Natural killer cell treated with Interleukin-12 subunit alpha and Interleukin-12 subunit beta and Interleukin-15 and Interleukin-18, amount 100 ng/mL, for 72 hours (primary cell): Measurements from ENCODE around the gene SPATA13. TPM values are rescaled to one million over a fixed set of nuclear protein-coding genes. Genes with fewer than 3 reads are reported as not detected.
"Not testable (repeated sequence)": the region's sequence is repeated elsewhere in the genome, so short reads cannot be mapped to it uniquely, and the experiment has no call there.

Source experiments
- ATAC-seq, 2 donors: fragments of 150-1000 bp; cut with Tn5 transposase in 1 of 2; sonication (Bioruptor Pico), chemical (Tn5 transposase) in 1 of 2; 2 replicates each; pipeline ENCODE4 v1.10.0; 2021
- DNase-seq: peaks from one replicate; pipeline ENCODE4 v3.0.0; 2022; ENCODE audit warnings: low spot score
- H3K27ac Mint-ChIP-seq, 2 donors: 1 replicate in 1 of 2; 2 replicates in 1 of 2; pipeline ENCODE4 v1.8.0; 2022; ENCODE audit warnings: mixed read lengths in 2 of 2, mild to moderate bottlenecking in 1 of 2, moderate library complexity in 1 of 2
- H3K27me3 Mint-ChIP-seq, 2 donors: 1 replicate in 1 of 2; 2 replicates in 1 of 2; pipeline ENCODE4 v1.8.0; 2022; ENCODE audit warnings: mixed read lengths in 2 of 2
- H3K36me3 Mint-ChIP-seq: one replicate; pipeline ENCODE4 v1.8.0; 2022; ENCODE audit warnings: mixed read lengths
- H3K4me1 Mint-ChIP-seq, 2 donors: 1 replicate in 1 of 2; 2 replicates in 1 of 2; pipeline ENCODE4 v1.8.0; 2022; ENCODE audit warnings: low read depth in 2 of 2, mixed read lengths in 2 of 2, mild to moderate bottlenecking in 1 of 2
- H3K4me3 Mint-ChIP-seq: one replicate; pipeline ENCODE4 v1.8.0; 2022; ENCODE audit warnings: mixed read lengths
- H3K9me3 Mint-ChIP-seq: 2 replicates; pipeline ENCODE4 v1.8.0; 2022; ENCODE audit warnings: mixed read lengths
- total RNA-seq, 2 donors: library from RNA; stranded (reverse); gene quantifications; one replicate each; pipeline ENCODE4 v1.2.3, GENCODE V29; 2022

Gene SPATA13
- total RNA-seq, 2 donors from 2014 or later: 81.6 to 107 TPM

DNA sequence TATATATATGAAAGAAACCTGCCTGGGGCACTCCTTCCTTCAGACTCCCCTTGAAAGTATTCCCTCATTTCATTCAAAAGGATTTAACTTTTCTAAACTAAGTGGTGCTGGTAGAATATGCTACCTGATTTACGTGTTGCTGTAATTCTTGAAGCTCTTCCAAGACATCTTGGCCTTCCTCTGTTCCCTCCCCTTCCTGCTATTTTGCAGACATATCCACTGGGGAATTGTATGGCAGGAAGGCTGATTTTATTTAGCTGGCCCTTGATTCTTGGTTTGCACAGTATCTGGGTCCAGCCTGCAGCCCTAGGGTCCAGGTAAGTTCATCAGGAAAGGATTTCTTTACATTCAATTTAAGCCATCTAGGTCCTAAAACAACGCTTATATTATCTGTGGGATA lies 148.8 kb downstream of the SPATA13 start, which contains the start of gene C1QTNF9:
Gene C1QTNF9 (plus strand): TSS at position 281 of the 400 bp plus-strand sequence. CDS start 6,424 bp downstream, outside the sequence.
- peaks cover 13% of the 10 kb centered on the region for H3K36me3 Mint-ChIP-seq
- DNase-seq, H3K4me1 Mint-ChIP-seq, H3K27me3 Mint-ChIP-seq, H3K27ac Mint-ChIP-seq, H3K4me3 Mint-ChIP-seq, ATAC-seq, H3K9me3 Mint-ChIP-seq: not testable (repeated sequence)

DNA sequence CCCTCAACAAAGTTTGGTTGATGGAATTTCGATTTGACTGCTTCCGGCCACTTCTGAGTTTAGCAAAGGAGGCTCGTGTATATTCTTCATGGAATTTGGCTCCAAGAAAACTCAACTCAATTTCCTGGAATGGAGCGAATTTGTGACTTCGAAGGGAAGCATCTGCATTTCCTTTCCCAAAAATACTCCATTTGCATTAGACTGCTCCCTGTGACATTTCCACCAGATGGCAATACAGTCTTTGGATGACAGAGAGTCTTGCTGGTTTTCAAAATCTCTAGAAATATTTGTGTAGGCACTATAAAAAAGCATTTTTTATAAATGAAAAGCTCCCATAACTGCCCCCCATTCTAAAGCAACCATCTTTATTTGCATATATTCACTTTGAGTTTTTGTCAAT lies 152.9 kb downstream of the SPATA13 start:
- H3K27ac Mint-ChIP-seq: no peak overlapping the region
- DNase-seq (no peak), ATAC-seq (no peak)
- H3K9me3 Mint-ChIP-seq: no peaks in the 10 kb centered on the region
- no peaks in the 10 kb centered on the region for H3K4me1 Mint-ChIP-seq
- H3K36me3 Mint-ChIP-seq: no peaks in the 10 kb centered on the region
- H3K27me3 Mint-ChIP-seq: peaks cover 0 to 3% of the 10 kb centered on the region in 2 donors
- no peak overlapping the region for H3K4me3 Mint-ChIP-seq

DNA sequence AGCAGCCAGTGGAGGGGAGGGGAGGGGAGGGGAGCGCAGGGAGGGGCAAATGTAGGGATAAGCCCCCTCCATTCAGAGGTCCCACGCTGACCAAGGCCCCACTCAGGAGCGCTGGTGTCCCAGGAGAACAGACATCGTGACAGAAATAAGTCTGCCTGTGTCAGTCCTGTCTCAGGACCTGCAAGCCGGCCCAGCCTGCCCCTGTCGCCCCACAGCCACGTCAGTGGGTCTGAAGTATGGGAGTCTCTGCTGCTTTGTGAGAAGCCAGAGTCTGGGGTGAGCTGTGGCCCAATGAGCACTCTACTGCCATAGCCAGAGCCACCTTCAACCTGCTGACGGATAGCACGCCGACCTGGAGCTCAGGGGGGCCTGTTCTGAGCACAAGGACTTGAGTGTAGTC lies 157.3 kb downstream of the SPATA13 start:
- peak; percentile 12 to 15 for ATAC-seq
- H3K4me1 Mint-ChIP-seq, H3K9me3 Mint-ChIP-seq, H3K27me3 Mint-ChIP-seq, DNase-seq, H3K36me3 Mint-ChIP-seq, H3K4me3 Mint-ChIP-seq, H3K27ac Mint-ChIP-seq: not testable (repeated sequence)

DNA sequence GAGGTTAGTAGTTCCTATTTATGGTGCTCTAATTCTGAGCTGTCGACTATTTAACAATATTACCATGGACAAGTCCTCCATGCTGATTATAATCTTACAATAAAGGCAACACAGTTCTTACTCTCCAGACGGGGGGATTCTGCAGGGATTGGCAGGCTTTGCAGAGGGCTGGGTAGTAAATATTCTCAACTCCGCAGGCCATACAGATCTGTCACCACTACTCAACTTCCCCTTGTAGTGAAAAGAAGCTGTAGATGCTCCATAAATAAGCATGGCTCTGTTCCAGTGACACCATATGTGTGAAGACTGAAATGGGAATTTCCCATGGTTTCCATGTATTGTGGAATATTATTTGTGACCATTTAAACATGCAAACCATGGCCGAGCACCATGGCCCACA lies 158.4 kb downstream of the SPATA13 start:
- H3K4me1 Mint-ChIP-seq, H3K27me3 Mint-ChIP-seq, ATAC-seq, H3K9me3 Mint-ChIP-seq, H3K27ac Mint-ChIP-seq, DNase-seq, H3K36me3 Mint-ChIP-seq, H3K4me3 Mint-ChIP-seq: not testable (repeated sequence)

DNA sequence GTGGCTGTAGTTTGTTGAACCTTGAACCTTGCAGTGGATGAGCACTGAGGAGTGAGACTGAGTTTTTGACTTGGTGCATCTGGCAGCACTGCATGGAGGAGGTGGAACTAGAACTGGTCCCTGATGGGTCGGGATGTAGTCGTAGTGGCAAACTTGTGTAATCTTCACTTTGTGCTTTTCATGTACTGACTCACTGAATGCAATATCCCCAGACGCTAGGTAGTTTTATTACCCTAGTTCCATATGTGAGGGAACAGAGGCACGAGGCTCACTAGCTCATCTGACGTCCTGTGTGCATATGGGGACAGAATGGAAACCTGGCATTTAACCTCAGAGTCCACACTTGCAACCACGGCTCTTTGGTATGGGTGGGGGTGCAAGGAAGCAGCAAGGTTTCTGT lies 159.1 kb downstream of the SPATA13 start:
- not testable (repeated sequence) for DNase-seq, H3K36me3 Mint-ChIP-seq, H3K27ac Mint-ChIP-seq, H3K27me3 Mint-ChIP-seq, H3K4me3 Mint-ChIP-seq, H3K4me1 Mint-ChIP-seq, H3K9me3 Mint-ChIP-seq
- peak in 1 of 2 donors; percentile 8 for ATAC-seq

DNA sequence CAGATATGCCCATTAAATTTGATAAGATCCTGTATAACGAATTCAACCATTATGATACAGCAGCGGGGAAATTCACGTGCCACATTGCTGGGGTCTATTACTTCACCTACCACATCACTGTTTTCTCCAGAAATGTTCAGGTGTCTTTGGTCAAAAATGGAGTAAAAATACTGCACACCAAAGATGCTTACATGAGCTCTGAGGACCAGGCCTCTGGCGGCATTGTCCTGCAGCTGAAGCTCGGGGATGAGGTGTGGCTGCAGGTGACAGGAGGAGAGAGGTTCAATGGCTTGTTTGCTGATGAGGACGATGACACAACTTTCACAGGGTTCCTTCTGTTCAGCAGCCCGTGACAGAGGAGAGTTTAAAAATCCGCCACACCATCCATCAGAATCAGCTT lies 160.9 kb downstream of the SPATA13 start:
- H3K36me3 Mint-ChIP-seq, ATAC-seq, H3K4me3 Mint-ChIP-seq, H3K4me1 Mint-ChIP-seq, H3K27ac Mint-ChIP-seq, DNase-seq, H3K9me3 Mint-ChIP-seq: not testable (repeated sequence)
- H3K27me3 Mint-ChIP-seq: peaks cover 14 to 19% of the 10 kb centered on the region in 2 donors

DNA sequence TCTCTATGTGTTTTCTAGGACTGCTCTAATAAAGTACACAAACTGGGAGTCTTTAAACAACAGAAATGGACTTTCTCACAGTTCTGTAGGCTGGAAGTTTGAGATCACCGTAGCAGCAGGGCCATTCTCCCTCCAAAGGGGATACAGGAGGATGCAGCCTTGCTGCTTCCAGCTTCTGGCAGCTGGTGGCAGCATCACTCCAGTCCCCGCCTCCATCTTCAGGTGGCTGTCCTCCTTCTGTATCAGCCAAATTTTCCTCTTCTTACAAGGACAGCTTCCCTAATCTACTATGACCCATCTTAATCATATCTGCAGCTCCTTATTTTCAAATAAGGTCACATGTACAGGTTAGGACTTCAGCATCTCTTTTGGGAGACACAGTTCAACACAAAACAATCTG lies 161.9 kb downstream of the SPATA13 start:
- not testable (repeated sequence) for H3K4me3 Mint-ChIP-seq, H3K4me1 Mint-ChIP-seq, ATAC-seq, H3K27ac Mint-ChIP-seq, DNase-seq, H3K9me3 Mint-ChIP-seq, H3K36me3 Mint-ChIP-seq
- H3K27me3 Mint-ChIP-seq: peaks cover 19 to 21% of the 10 kb centered on the region in 2 donors

DNA sequence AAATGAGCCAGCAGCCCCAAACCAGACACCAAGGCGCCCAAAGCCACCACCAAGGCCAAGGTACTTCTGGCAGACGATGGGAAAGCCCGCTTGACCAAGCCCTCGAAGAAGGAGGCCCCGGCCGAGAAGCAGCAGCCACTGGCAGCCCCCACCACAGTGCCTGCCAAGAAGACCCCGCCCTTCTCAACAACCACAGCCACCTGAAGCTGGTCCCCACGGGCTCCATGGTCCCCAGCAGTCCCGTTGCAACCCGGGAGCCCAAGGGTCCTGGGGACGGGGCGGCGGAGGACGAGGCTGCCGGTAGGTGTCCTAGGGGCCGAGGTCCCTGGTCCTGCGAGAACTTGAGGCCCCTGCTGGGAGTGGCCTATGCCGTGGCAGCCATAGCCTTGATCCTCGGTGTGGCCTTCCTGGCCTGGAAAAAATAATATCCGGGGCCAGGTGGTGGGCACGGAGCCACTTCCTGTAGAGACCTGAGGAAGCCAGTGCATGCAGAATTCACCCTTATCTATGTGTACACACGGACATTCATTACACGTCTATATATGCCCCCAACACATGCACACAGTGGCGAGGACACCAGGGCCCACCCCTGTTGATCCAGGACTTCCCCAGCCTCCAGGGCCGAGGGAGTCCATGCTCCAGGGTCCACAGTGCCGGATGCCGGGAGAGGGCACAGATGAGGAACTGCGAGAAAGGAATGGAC lies 162.7 kb downstream of the SPATA13 start:
- Mint-ChIP-seq H3K9me3 (no peaks in the 10 kb centered on the region), H3K4me3 (no peak overlapping the region), H3K4me1 (peaks cover 0 to 5% of the 10 kb centered on the region in 2 donors), H3K27me3 (peaks cover 20 to 21% of the 10 kb centered on the region in 2 donors), H3K27ac (no peak overlapping the region), H3K36me3 (no peaks in the 10 kb centered on the region)
- DNase-seq (no peak), ATAC-seq (no peak)

DNA sequence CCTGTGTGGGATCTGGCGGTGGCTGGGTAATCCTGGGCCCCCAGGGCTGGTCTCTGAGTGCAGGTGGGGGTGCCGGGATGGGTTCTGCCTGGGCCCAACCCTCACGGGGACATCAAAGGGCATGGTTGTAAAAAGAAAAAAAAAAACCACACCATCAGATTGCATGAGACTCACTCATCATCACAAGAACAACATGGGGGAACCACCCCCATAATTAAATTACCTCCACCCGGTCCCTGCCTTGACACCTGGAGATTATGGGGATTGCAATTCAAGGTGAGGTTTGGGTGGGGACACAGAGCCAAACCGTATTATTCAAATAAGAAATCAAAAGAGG lies 163.2 kb downstream of the SPATA13 start:
- Mint-ChIP-seq H3K9me3 (no peaks in the 10 kb centered on the region), H3K4me1 (peaks cover 0 to 5% of the 10 kb centered on the region in 2 donors), H3K4me3 (no peak overlapping the region), H3K27me3 (peaks cover 25% of the 10 kb centered on the region in 2 donors), H3K36me3 (no peaks in the 10 kb centered on the region), H3K27ac (no peak overlapping the region)
- DNase-seq: no peak
- ATAC-seq: no peak

DNA sequence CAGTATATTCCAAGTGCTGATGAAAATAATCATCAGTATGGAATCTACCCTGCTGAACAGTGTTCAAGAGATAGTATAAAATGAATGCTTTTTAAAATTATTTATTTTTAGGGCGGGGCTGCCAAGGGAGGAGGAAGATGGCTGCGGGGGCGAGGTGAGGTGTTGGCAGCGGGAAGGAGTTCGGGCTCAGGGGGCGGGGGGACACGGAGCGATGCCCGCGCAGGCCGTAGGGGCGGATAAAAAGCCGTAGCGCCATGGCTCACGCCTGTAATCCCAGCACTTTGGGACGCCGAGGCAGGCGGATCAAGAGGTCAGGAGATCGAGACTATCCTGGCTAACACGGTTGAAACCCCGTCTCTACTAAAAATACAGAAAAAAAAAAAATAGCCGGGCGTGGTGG lies 167.1 kb downstream of the SPATA13 start:
- peaks cover 34 to 36% of the 10 kb centered on the region in 2 donors for H3K27me3 Mint-ChIP-seq
- not testable (repeated sequence) for H3K36me3 Mint-ChIP-seq, H3K4me1 Mint-ChIP-seq, ATAC-seq, H3K9me3 Mint-ChIP-seq, H3K4me3 Mint-ChIP-seq, DNase-seq, H3K27ac Mint-ChIP-seq

DNA sequence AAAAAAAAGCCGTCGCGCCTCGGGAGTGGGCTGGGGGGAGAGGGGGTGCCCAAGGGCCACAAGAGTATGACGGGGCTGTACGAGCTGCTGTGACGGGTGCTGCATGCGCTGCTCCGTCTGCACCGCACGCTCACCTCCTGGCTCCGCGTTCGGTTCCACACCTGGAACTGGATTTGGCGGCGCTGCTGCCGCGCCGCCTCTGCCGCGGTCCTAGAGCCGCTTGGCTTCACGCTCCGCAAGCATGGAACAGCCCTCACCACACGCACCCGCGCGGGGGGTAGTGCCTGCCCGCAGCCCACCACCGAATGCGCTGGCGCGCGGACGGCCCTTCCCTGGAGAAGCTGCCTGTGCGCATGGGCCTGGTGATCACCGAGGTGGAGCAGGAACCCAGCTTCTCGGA lies 167.6 kb downstream of the SPATA13 start:
- no peak for DNase-seq
- ATAC-seq: peak; percentile 31 to 43
- peaks cover 38 to 41% of the 10 kb centered on the region in 2 donors for H3K27me3 Mint-ChIP-seq
- H3K4me1 Mint-ChIP-seq: peaks cover 0 to 3% of the 10 kb centered on the region in 2 donors
- no peak overlapping the region for H3K27ac Mint-ChIP-seq
- no peaks in the 10 kb centered on the region for H3K36me3 Mint-ChIP-seq
- H3K4me3 Mint-ChIP-seq: no peak overlapping the region
- H3K9me3 Mint-ChIP-seq: no peaks in the 10 kb centered on the region

DNA sequence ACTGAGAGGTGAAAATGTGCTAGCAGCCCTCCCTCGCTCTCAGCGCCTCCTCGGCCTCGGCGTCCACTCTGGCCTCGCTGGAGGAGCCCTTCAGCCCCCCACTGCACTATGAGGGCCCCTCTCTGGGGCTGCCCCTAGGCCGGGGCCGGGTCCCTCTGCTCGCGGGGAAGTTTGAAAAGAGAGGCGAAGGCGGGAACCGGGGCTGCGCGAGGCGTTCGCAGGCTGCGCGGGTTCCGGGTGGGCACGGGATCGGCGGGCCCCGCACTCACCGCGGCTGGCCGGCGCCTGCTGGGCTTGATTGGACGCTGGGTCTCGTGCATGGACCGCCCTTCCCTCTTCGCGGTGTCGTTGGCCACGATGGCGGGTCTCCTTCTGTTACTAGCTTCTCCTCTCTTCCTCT lies 178.2 kb downstream of the SPATA13 start:
- no peaks in the 10 kb centered on the region for H3K9me3 Mint-ChIP-seq
- no peak for DNase-seq
- peaks cover 8 to 10% of the 10 kb centered on the region in 2 donors for H3K27me3 Mint-ChIP-seq

DNA sequence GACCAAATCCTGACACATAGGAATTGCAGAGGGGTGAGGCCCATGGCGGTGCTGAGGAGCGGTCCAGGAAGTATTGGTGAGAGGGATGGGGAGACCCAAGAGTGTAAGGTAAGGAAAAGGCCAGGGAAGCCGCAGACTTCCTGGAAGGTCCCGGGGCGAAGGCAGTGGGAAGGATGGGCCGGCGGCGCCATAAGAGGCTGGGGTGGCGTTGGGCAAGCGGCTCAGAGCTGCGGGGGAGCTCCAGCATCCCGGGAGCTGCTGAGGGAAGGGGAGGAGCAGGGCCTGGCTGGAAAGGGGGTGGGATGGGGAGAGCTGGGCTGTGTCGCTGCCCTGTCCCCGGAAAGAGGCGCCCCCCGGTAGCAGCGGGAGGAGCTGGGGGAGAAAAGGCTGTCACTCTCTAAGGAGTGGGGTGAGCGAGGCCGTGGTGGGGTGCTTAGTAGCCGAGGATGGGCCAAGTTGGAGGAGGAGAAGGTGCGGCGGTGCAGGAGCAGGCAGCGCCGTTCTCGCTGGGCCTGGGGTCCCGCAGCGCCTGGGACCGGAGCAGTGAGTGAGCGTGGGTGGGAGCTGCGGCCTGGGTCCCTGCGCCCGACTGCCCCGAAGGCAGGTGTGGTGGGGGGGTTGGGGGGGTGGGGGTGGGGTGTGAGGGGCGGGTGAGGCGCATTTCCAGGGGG lies 179.6 kb downstream of the SPATA13 start:
- peaks cover 0 to 6% of the 10 kb centered on the region in 2 donors for H3K4me1 Mint-ChIP-seq
- no peak for ATAC-seq
- DNase-seq: no peak

More for the DNA sequence above, 178.2 kb downstream of the SPATA13 start:
- ATAC-seq: no peak
- Mint-ChIP-seq H3K4me1 (peaks cover 0 to 6% of the 10 kb centered on the region in 2 donors), H3K4me3 (no peak overlapping the region), H3K36me3 (no peaks in the 10 kb centered on the region), H3K27ac (no peak overlapping the region)

DNA sequence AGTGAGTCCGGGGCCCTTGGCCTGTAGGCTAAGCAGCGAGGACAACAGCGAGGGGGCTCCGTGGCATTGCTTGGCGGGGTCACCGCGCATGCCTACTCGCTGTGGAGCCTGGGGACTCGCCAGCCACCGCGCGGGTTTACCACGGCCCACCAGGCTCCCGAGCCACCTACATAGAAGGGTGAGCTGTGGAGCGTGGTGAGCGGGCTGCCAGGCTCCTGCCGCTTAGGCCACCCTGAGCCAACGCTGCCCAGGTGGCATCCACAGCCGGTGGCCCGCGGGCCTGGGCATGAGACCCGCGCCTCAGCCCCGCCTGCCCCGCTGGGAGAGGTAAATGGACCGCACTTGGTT lies 180.1 kb downstream of the SPATA13 start:
- Mint-ChIP-seq H3K27me3 (peaks cover 10 to 13% of the 10 kb centered on the region in 2 donors), H3K4me1 (peaks cover 0 to 6% of the 10 kb centered on the region in 2 donors), H3K27ac (no peak overlapping the region), H3K4me3 (no peak overlapping the region), H3K9me3 (no peaks in the 10 kb centered on the region), H3K36me3 (no peaks in the 10 kb centered on the region)
- DNase-seq (no peak), ATAC-seq (peak in 1 of 2 donors; percentile 24)

More for the DNA sequence above, 179.6 kb downstream of the SPATA13 start:
- no peaks in the 10 kb centered on the region for H3K9me3 Mint-ChIP-seq
- no peak overlapping the region for H3K4me3 Mint-ChIP-seq
- no peak overlapping the region for H3K27ac Mint-ChIP-seq
- H3K27me3 Mint-ChIP-seq: peaks cover 6 to 10% of the 10 kb centered on the region in 2 donors
- H3K36me3 Mint-ChIP-seq: no peaks in the 10 kb centered on the region
